ENCODE results near the gene PLXNA4.

The PLXNA4 gene

DNA sequence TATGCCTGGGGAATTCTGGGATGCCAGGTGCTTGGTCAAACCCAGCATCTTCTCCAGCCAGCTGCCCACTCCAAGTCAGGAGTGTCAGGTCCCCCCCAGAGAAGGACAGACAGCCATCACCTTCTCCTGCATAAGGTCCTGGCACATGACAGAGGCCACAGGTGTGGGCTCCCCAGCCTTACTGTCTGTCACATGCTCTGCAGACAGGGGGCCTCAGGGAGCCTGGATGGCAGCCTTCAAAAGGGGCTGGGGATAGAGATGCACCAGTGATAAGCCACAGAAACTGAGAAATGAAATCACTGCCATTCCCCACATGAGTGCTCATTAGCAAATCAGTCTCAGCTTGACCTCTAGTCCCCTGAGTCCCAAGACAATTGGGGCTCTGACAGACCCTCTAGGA is 72.9 kb downstream of the PLXNA4 start:
- Histone ChIP-seq H3K9me2 (replicated peaks; ENCODE audit: insufficient read depth, low read length) (no peaks in the 10 kb centered on the region), H3K9me3 (ENCODE audit: insufficient read depth, low read length) (no peaks in the 10 kb centered on the region), H3K4me3 (ENCODE audit: insufficient read depth, low read length, poor library complexity, severe bottlenecking) (no peak overlapping the region), H4K20me1 (ENCODE audit: low read depth, low read length) (no peaks in the 10 kb centered on the region), H3F3A (ENCODE audit: insufficient read depth) (no peaks in the 10 kb centered on the region), H3K4me2 (ENCODE audit: low read depth, low read length, poor library complexity, severe bottlenecking) (no peak overlapping the region), H3K36me3 (ENCODE audit: low read length) (no peaks in the 10 kb centered on the region), H3K27ac (ENCODE audit: low read depth, low read length) (no peak overlapping the region), H3K9ac (ENCODE audit: low read length) (no peak overlapping the region), H3K27me3 (ENCODE audit: low read length) (no peaks in the 10 kb centered on the region), H3K79me2 (ENCODE audit: insufficient read depth, low read length) (no peaks in the 10 kb centered on the region), H2AFZ (ENCODE audit: low read depth, low read length, severe bottlenecking) (no peak overlapping the region)
- TF ChIP-seq EZH2phosphoT487 (conservative IDR thresholded peaks at IDR 0.05; ENCODE audit: low read length): no peak
- TF ChIP-seq, protein P1, sequence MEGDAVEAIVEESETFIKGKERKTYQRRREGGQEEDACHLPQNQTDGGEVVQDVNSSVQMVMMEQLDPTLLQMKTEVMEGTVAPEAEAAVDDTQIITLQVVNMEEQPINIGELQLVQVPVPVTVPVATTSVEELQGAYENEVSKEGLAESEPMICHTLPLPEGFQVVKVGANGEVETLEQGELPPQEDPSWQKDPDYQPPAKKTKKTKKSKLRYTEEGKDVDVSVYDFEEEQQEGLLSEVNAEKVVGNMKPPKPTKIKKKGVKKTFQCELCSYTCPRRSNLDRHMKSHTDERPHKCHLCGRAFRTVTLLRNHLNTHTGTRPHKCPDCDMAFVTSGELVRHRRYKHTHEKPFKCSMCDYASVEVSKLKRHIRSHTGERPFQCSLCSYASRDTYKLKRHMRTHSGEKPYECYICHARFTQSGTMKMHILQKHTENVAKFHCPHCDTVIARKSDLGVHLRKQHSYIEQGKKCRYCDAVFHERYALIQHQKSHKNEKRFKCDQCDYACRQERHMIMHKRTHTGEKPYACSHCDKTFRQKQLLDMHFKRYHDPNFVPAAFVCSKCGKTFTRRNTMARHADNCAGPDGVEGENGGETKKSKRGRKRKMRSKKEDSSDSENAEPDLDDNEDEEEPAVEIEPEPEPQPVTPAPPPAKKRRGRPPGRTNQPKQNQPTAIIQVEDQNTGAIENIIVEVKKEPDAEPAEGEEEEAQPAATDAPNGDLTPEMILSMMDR (IDR thresholded peaks at IDR 0.05; ENCODE audit: insufficient read depth, low read length, poor library complexity, severe bottlenecking): no peak

DNA sequence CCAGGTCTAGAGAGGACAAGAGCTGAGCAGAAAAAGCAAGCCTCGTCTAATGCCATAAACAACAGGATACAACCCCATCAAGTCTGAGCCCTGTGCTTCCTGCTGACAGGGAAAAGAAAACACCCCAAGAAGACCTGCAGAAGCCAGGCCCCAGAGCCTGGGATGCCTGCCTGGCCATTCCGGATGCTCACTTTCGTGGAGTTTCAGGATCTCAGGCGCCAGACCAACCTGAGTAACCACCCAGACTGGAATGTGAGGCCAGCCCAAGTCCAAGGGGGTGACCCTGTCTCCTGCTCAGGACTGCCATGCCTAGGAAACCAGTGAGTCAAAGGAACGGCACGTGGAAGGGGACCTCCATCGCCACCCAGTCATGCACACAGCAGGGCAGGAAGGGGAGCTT is 74.3 kb downstream of the PLXNA4 start:
- Histone ChIP-seq H3K4me2 (ENCODE audit: low read depth, low read length, poor library complexity, severe bottlenecking) (no peak overlapping the region), H3K27ac (ENCODE audit: low read depth, low read length) (no peak overlapping the region)

DNA sequence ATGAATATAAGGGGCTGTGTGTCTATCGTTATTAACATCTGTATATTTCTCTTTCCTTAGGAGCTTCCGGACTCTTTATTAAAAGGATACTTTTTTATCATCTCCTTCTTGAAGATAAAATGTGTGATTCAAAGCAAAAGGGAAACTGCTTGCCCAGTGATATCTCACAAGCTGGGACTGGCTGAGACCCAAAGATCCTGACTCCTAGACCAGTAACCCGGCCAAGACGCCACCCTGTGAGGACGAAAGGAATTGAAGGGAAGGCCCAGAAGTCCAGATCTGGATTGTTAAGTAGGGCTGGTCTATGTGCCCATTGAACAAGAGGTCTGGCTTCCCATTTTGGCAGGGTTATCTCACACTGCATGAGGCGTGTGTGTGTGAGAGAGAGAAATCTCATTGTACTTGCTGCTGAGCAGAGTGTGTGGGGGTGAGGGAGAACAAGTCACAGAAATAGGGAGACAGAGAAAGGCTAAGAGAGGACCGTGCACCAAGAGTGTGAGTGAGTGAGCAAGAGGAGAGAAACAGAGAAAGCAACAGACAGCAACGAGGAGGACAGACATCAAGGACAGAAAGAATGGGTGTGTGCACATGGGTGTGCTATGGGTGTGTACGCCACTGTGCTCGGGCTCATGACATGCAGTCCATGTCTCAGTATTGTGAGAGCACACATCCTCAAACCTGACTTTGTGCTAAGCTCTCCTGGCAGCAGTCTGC is 75.4 kb downstream of the PLXNA4 start:
- Histone ChIP-seq H3K79me2 (ENCODE audit: insufficient read depth, low read length) (no peaks in the 10 kb centered on the region), H3K4me2 (ENCODE audit: low read depth, low read length, poor library complexity, severe bottlenecking) (no peak overlapping the region), H3F3A (ENCODE audit: insufficient read depth) (no peaks in the 10 kb centered on the region), H3K9ac (ENCODE audit: low read length) (no peak overlapping the region), H4K20me1 (ENCODE audit: low read depth, low read length) (no peaks in the 10 kb centered on the region), H3K27ac (ENCODE audit: low read depth, low read length) (no peak overlapping the region), H3K4me3 (ENCODE audit: insufficient read depth, low read length, poor library complexity, severe bottlenecking) (no peak overlapping the region), H3K9me3 (ENCODE audit: insufficient read depth, low read length) (no peaks in the 10 kb centered on the region), H3K27me3 (ENCODE audit: low read length) (no peaks in the 10 kb centered on the region), H3K36me3 (ENCODE audit: low read length) (no peaks in the 10 kb centered on the region), H2AFZ (ENCODE audit: low read depth, low read length, severe bottlenecking) (no peak overlapping the region), H3K9me2 (replicated peaks; ENCODE audit: insufficient read depth, low read length) (no peaks in the 10 kb centered on the region)
- TF ChIP-seq, protein P1 (IDR thresholded peaks at IDR 0.05; ENCODE audit: insufficient read depth, low read length, poor library complexity, severe bottlenecking): no peak
- no peak for TF ChIP-seq EZH2phosphoT487 (conservative IDR thresholded peaks at IDR 0.05; ENCODE audit: low read length)

More for the DNA sequence above, 74.3 kb downstream of the PLXNA4 start:
- Histone ChIP-seq H3K9me2 (replicated peaks; ENCODE audit: insufficient read depth, low read length) (no peaks in the 10 kb centered on the region), H3K9me3 (ENCODE audit: insufficient read depth, low read length) (no peaks in the 10 kb centered on the region), H3K9ac (ENCODE audit: low read length) (no peak overlapping the region), H3K4me3 (ENCODE audit: insufficient read depth, low read length, poor library complexity, severe bottlenecking) (no peak overlapping the region), H3F3A (ENCODE audit: insufficient read depth) (no peaks in the 10 kb centered on the region), H3K79me2 (ENCODE audit: insufficient read depth, low read length) (no peaks in the 10 kb centered on the region), H2AFZ (ENCODE audit: low read depth, low read length, severe bottlenecking) (no peak overlapping the region), H3K36me3 (ENCODE audit: low read length) (no peaks in the 10 kb centered on the region), H3K27me3 (ENCODE audit: low read length) (no peaks in the 10 kb centered on the region), H4K20me1 (ENCODE audit: low read depth, low read length) (no peaks in the 10 kb centered on the region)
- no peak for TF ChIP-seq EZH2phosphoT487 (conservative IDR thresholded peaks at IDR 0.05; ENCODE audit: low read length)
- TF ChIP-seq, protein P1 (IDR thresholded peaks at IDR 0.05; ENCODE audit: insufficient read depth, low read length, poor library complexity, severe bottlenecking): no peak
